Mucosa of gallbladder (tissue), 1 donor: ENCODE measurements around the gene GALNT11. TPM values are rescaled to one million over a fixed set of nuclear protein-coding genes. Genes with fewer than 3 reads are reported as not detected.
A peak's percentile ranks its signal among the peaks of the same experiment; 100 is the strongest.
"Not testable (repeated sequence)": the region's sequence is repeated elsewhere in the genome, so short reads cannot be mapped to it uniquely, and the experiment has no call there.

ENCODE experiments used
- DNase-seq: peaks from one replicate; pipeline ENCODE4 v3.0.0-alpha.2; 2020; ENCODE audit warnings: low spot score
- total RNA-seq: library from RNA; stranded (reverse); gene quantifications from one replicate; pipeline ENCODE4 v1.2.1, GENCODE V29; 2021
- donor health status: DM: no; HTN: no; CAD: no.

GALNT11 gene
- total RNA-seq = 35.7 TPM

DNA sequence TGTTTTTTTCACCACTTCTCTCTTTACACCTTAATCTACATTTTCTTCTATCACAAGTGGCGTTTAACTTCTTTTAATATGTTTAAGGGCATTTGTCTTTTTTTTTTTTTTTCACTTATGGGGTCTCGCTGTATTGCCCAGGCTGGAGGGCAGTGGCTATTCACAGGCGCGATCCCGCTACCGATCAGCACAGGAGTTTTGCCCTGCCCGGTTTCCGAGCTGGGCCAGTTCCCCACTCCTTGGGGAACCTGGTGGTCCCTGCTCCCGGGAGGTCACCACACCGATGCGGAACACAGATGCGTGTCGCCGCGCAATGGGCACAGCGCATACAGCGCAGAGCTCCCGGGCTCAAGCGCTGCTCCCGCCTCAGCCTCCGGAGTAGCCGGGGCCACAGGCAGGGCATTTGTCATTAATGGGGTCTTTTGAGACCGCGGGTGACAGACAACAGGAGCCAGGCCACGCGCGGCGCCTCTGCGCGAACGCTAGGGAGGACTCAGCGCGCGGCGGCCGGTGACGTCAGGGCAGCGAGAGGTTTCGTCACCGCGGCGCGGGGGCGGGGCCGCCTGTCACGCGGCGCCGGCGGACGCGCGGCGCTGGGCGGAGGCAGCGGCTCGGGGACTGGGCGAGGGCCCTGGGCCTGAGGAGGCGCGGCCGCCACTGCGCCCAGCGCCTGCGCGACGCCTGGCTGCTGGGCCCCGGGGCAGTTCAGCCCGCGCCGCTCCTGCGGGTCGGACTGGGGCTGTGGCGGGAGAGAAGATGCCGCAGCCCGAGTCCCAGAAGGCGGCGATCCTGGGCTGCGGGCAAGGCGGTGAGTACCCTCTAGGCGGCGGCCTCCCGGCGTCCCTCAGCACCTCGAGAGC lies at the start of gene GALNT11:
Gene GALNT11, plus strand, starts transcription at position 598 of the 860 bp plus-strand sequence. CDS start 68,554 bp downstream, outside the sequence.
- DNase-seq = peak; percentile 86

DNA sequence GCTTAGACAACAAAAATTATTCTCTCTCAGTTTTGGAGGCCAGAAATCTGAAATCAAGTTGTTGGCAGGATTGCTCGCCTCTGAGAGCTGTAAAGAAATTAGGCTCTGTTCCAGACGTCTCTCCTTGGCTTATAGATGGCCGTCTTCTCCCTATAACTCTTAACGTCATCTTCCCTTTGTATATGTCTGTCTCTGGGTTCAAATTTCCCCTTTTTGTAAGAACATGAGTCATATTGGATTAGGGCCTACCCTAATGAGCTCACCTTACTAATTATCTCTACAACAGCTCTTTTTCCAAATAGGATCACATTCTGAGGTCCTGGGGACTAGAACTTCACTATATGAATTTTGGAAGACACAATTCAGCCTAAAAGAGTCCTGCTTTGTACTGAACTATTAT lies 46.9 kb upstream of the GALNT11 start:
- no peak for DNase-seq

DNA sequence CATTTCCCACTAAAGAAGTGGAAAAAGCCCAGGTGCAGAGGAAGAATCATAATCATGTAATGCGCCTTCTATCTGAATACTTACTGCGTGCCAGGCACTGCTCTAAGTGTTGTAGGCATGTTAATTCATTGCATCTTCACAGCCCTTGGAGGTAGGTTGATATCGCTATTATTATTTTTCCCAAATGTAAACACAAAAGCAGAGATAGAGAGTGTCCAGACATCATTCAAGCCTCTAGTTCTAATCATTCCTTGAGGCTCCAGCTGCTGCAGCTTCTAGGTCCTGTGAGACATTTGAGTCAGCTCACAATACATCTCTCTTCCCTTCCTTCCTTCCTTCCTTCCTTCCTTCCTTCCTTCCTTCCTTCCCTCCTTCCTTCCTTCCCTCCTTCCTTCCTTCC lies 44.3 kb upstream of the GALNT11 start:
- no peak for DNase-seq

DNA sequence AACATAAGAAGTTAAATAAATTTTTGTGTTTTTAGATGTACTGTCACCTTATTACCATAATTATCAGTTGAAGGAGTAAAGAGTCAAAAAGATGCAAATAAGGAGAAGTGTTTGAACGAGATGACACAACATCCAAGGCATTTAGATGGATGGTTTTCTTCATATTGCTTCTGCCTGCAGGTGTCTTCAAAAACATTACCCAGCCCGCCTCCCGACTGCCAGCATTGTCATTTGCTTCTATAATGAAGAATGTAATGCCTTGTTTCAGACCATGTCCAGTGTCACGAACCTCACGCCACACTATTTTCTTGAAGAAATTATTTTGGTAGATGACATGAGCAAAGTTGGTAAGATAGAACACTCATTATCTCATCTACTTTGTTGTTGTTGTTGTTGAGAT lies 42.7 kb upstream of the GALNT11 start:
- no peak for DNase-seq

DNA sequence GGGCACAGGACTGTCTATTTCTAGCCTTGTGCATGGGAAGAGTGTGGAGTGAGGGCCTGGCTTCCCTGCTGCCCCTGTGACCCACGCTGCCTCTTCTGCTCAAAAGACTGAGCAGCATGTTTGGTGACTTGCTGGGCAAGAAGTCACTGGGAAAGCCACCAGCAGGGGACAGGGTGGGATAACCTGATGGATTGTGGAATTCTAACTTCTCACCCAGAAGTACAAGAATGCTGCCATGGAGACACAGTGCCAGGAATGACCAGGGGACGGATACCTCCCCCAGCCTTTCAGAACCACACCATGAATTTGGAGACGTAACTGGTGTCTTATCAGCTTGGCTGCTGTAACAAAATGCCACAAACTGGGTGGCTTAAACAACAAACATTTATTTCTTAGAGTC lies 40.9 kb upstream of the GALNT11 start:
- no peak for DNase-seq

DNA sequence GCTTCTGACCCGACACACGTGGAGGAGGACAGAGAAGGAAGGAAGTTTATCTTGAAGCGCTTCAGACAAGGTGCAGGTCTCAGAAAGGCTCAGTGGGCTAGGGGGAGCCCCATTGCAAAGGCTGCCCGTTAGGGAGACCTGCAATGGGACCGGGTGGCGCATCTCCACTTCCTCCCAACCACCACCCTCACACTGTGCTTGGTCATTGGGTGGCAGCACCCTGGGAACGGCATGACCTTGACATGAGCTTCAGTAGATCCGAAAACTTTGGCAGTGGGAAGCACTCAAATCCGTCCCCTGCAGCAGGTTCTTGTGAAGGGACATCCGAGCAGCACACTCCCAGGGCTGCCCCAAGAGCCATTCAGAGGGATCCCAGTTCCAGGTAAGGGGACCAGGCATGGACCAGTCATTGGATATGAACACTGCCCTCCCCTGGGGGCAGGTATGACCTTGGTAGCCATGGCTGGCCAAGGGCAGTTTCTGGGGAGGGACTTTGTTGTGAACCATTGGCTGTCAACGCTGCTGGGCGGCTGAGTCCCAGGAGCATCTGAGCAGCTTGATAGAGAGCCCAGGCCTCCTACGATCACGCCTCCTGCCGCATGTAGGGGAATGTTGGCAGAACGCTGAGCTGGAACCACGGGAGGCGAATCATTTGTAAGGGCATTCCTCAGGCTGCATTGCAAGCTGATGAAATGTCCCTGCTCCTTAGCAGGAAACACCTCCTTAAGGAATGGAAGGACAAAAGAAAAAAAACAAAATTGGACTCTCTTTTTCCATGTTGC lies 37.5 kb upstream of the GALNT11 start:
- no peak for DNase-seq

DNA sequence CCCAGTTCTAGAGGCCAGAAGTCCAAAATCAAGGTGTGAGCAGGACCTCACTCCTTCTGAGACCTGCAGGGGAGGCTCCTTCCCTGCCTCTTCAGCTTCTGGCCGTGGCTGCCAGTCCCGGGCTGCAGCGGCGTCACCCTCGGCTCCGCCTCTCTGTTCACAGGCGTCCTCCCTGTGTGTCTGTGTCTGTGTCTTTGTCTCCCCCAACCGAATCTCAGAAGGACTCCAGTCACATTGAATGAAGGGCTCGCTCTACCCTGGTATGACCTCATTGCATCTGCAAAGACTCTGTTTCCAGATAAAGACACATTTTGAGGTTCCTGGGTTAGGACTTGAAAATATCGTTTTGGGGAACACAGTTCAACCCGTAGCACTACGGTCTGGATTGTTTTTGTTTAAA lies 33.1 kb upstream of the GALNT11 start:
- peak; percentile 30 for DNase-seq

DNA sequence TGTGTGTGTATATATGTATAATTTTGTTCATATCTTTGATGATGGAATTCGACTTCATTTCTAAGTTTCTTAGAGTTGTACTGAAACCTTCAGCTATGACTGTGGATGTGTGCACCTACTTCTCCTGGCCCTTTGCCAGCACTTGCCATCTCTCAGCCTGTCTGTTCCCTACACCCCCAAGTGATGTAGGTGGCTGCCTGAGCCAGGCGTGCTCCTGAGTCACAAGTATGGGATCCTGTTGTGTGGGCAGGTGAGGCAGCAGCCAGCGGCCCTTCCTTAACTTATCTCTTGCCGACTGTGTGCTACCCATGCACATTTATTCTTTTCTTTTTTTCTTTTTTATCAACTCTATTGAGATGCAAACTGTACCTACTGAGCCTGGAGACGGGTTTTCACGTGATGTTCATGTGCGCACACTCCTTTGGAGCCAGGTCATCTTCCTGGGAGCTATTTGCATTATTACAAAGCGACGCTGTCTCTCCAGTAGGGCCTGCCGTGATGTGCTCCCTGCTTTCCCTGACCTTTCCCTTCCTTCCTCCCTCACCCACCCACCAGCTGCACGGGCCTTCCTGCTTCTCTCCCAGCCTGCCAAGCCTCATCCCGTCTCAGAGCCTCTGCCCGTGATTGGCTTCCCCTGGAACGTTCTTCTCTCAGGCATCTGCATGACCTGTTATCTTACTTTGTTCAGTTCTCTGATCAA lies 31.3 kb upstream of the GALNT11 start:
- no peak for DNase-seq

DNA sequence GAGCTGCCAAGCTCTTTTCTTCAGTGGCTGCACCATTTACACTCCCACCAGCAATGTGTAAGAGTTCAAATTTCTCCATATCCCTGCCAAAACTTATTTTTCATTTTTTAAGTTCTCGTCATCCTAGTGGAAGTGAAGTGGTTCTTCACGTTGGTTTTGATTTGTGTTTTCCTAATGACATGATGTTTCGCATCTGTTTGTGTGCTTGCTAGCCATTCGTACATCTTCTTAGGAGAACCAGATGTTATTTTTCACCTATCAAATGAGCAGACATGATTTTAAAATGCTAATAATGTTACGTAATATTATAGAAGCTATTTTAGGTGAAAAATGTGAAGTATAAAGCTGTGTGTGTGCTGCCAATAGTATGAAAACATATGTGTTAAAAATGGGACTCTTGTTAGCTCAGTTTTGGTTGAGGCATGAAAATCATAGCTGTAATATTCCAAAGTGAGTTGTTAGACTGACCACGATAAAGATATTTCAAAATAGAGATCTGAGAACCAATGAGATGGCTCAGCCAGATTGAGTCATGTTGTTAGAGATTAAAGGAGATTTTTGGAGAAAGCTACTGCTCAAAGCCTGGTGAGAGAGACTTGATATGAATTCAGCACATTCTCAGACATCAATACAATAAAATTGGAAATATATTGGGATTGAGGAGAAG lies 25.9 kb upstream of the GALNT11 start:
- no peak for DNase-seq

- DNase-seq = no peak
These were observed 25.3 kb upstream of the GALNT11 start for GRCh38 chr7:152000191-152000590.

DNA sequence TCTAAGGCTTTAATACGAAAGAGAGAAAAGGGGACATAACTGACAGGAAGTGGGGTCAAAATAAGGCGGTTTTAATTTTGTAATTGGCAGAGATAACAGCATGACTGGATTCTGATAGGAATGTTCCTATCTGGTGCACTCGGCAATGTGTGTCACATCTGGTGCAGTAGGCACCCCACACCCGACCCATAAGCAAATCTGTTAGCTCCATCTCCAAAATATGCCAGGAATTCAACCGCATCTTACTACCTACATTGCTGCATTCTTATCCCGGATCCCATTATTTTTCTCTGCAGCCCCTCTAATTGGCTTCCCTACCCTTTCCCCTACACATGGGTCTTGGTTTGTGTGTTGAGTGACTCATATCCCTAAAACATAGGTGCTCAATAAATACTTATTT lies 19.1 kb upstream of the GALNT11 start:
- DNase-seq = no peak

- no peak for DNase-seq
These were observed 13.6 kb upstream of the GALNT11 start for GRCh38 chr7:152011860-152012259.

GRCh38 chr7:152013230-152013629 lies 12.2 kb upstream of the GALNT11 start:
- no peak for DNase-seq

DNA sequence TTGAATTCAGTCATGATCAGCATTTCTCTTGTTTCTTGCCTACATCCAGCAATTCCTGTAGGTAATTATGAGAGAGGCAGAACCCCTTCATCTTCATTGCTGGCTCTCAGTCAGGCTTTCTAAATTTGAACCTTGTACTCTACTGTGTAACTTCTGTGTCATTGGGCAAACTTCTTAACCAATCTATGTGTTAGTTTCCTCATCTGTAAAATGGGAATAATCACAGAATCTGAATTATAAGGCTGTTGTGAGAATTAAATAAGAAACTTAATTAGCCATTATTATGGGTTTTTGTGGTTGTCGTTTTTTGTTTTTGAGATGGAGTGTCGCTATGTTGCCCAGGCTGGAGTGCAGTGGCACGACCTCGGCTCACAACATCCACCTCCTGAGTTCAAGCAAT lies 11.5 kb upstream of the GALNT11 start:
- DNase-seq = no peak

GRCh38 chr7:152014722-152015121 lies 10.8 kb upstream of the GALNT11 start:
- no peak for DNase-seq

- DNase-seq = no peak
These were observed 9.9 kb upstream of the GALNT11 start for GRCh38 chr7:152015600-152015999.

DNA sequence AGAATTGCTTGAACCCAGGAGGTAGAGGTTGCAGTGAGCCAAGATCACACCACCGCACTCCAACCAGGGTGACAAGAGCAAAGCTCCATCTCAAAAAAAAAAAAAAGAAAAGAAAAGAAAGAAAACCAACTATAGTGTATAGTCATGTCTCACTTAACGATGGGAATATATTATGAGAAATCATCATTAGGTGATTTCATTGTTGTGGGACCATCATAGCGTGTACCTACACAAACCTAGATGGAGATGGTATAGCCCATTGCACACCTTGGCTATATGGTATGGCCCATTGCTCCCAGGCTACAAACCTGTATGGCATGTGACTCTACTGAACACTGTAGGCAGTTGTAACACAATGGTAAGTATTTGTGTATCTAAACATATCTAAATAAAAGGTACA lies 8.5 kb upstream of the GALNT11 start:
- no peak for DNase-seq

DNA sequence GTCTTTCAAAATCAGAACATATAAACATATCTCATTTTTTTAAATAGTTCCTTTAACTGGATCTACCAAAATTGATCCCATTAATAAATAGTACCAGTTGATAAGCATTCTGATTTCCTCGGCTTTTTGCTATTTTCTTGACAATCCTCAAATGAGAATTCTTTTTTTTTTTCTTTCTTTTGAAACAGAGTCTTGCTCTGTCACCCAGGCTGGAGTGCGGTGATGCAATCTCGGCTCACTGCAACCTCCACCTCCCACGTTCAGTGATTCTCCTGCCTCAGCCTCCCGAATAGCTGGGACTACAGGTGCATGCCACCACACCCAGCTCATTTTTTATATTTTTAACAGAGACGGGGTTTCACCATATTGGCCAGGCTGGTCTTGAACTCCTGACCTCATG lies 7.8 kb upstream of the GALNT11 start:
- DNase-seq = not testable (repeated sequence)

DNA sequence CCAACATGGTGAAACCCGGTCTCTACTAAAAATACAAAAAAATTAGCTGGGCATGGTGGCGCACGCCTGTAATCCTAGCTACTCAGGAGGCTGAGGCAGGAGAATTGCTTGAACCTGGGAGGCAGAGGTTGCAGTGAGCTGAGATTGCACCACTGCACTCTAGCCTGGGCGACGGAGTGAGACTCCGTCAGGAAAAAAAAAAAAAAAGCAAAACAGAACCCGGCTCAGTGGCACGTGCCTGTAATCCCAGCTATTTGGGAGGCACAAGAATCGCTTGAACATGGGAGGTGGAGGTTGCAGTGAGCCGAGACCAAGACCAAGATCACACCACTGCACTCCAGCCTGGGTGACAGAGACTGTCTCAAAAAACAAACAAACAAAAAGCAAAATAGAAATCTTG lies 3.7 kb upstream of the GALNT11 start:
- not testable (repeated sequence) for DNase-seq

DNA sequence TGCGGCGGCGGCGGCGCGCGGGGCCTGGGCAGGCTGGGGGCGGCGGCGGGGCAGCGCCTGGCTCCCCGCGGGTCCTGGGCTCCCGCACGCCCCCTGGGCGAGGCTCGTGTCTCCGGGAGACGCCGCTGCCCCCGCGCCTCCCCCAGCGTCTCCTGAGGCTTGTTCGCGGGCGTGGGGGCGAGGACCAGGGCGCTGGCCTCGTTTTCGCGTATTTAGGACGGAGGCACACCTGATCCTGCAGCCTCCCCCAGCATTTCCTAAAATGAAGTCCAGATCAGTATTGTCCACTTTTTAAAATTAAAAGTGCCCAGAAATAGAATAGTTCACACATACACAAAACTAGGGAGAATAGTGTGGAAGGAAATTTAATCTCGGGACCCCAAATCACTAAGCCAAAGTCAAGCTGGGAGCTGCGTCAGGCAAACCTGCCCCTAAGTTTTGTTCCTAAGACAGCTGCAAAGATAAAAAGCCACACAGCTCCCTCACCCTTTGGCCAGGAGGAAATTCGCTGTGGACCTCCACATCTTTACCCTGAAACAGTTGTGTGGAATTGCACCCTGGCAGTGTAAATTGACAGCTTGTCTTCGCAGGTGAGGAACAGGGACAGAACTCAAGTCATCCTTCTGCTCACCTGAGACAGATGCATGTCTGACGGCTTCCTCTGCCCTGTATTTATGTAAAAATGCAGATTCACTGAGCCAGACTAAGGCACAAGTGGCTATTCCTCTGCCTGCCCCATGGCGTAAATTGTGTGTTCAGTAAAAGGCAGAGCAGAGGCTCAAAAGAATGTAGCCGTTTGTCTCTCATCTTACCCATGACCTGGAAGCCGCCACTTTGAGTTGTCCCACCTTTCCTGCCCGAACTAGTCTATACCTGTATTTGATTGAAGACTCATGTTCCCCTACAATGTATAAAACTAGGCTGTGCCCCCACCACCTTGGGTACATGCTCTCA lies 740 bp downstream of the GALNT11 start:
- DNase-seq = no peak
